ENCODE data around the gene SKI. TPM values are rescaled to one million over a fixed set of nuclear protein-coding genes. Genes with fewer than 3 reads are reported as not detected.

SKI gene
- total RNA-seq, 3 donors from 2014 or later: 22.1 to 33.8 (median 26.7) TPM

- TF ChIP-seq CTCF (IDR thresholded peaks at IDR 0.05) (no peak), POLR2A (IDR thresholded peaks at IDR 0.05) (no peak), POLR2AphosphoS5 (IDR thresholded peaks at IDR 0.05) (no peak)
Observed at GRCh38 chr1:2342384-2343022, 114.4 kb downstream of the SKI start.

GRCh38 chr1:2343023-2343935 lies 115.2 kb downstream of the SKI start:
- H3K36me3 ChIP-seq: no peaks in the 10 kb centered on the region
- no peaks in the 10 kb centered on the region for H3K4me1 ChIP-seq
- H3K9me3 ChIP-seq: no peaks in the 10 kb centered on the region
- intact Hi-C loops (cut with DNase I; ENCODE audit: low total_unique reads): no loop called here
- no peaks in the 10 kb centered on the region for H3K27me3 ChIP-seq
- no peak for DNase-seq (ENCODE audit: low spot score in 2 of 2)
- H3K27ac ChIP-seq: no peak overlapping the region
- H3K4me3 ChIP-seq: no peak overlapping the region
- TF ChIP-seq POLR2AphosphoS5 (IDR thresholded peaks at IDR 0.05) (no peak), POLR2A (IDR thresholded peaks at IDR 0.05) (no peak), CTCF (IDR thresholded peaks at IDR 0.05) (no peak)

More at GRCh38 chr1:2342384-2343022, 114.4 kb downstream of the SKI start:
- intact Hi-C loops (cut with DNase I; ENCODE audit: low total_unique reads): no loop called here
- no peaks in the 10 kb centered on the region for H3K4me1 ChIP-seq
- no peaks in the 10 kb centered on the region for H3K9me3 ChIP-seq
- H3K27me3 ChIP-seq: no peaks in the 10 kb centered on the region
- no peak overlapping the region for H3K27ac ChIP-seq
- no peak for DNase-seq (ENCODE audit: low spot score in 2 of 2)
- H3K4me3 ChIP-seq: no peak overlapping the region
- H3K36me3 ChIP-seq: no peaks in the 10 kb centered on the region

GRCh38 chr1:2344121-2344681 lies 116.1 kb downstream of the SKI start:
- Histone ChIP-seq H3K4me3 (no peak overlapping the region), H3K27ac (no peak overlapping the region), H3K27me3 (no peaks in the 10 kb centered on the region), H3K4me1 (no peaks in the 10 kb centered on the region), H3K36me3 (no peaks in the 10 kb centered on the region), H3K9me3 (no peaks in the 10 kb centered on the region)
- TF ChIP-seq CTCF (IDR thresholded peaks at IDR 0.05): no peak
- no peak for TF ChIP-seq POLR2A (IDR thresholded peaks at IDR 0.05)
- TF ChIP-seq POLR2AphosphoS5 (IDR thresholded peaks at IDR 0.05): no peak
- intact Hi-C loops (cut with DNase I; ENCODE audit: low total_unique reads): no loop called here
- no peak for DNase-seq (ENCODE audit: low spot score in 2 of 2)

GRCh38 chr1:2344744-2345296 lies 116.7 kb downstream of the SKI start:
- Histone ChIP-seq H3K4me3 (no peak overlapping the region), H3K4me1 (no peaks in the 10 kb centered on the region), H3K27ac (no peak overlapping the region), H3K36me3 (no peaks in the 10 kb centered on the region), H3K27me3 (no peaks in the 10 kb centered on the region), H3K9me3 (no peaks in the 10 kb centered on the region)
- no peak for DNase-seq (ENCODE audit: low spot score in 2 of 2)
- TF ChIP-seq POLR2AphosphoS5 (IDR thresholded peaks at IDR 0.05): no peak
- no peak for TF ChIP-seq POLR2A (IDR thresholded peaks at IDR 0.05)
- TF ChIP-seq CTCF (IDR thresholded peaks at IDR 0.05): no peak
- intact Hi-C loops (cut with DNase I; ENCODE audit: low total_unique reads): no loop called here

Measured in breast epithelium (tissue), 4 donors.